ENCODE measurements around the gene CDH12. TPM values are rescaled to one million over a fixed set of nuclear protein-coding genes. Genes with fewer than 3 reads are reported as not detected.

CDH12 gene
- total and polyA plus RNA-seq, 10 of the 15 experiments (the other 5 are each of a cell fraction or from before 2014, with no cell fraction given) = 0.03 to 0.16 TPM; not detected in 8

DNA sequence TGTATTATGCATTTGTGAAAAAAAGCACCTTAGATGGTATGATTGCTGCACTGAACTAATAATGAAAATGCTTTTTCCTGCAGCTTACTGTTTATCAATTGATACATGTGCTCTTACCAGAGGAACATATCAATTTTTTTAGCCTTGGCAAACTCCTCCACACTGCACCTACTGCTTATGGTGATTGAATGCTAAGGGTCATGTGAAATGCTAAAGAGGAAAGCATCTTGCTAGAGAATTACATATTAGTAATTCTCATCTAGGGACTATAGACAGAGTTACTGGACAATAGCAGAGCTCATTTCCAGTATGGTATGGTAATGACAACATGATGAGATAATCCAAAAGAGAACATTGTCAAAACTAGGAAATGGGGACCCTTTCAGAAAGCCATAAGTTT lies 817.1 kb downstream of the CDH12 start:
- no peaks in the 10 kb centered on the region for H3K36me3 ChIP-seq (ENCODE audit: control insufficient read depth in 2 of 2, insufficient read depth in 2 of 2, low read length in 1 of 2)
- SMC1A ChIA-PET (ENCODE audit: uncharacterized antibody, unreplicated experiment) = no interaction called here
- POLR2A ChIA-PET = no interaction called here
- H3K4me2 ChIP-seq (ENCODE audit: control insufficient read depth, insufficient read depth) = no peak overlapping the region
- no peak overlapping the region for H3K27ac ChIP-seq (ENCODE audit: control insufficient read depth, insufficient read depth)
- intact Hi-C loops (cut with micrococcal nuclease; ENCODE audit: unreplicated experiment) (no loop called here), in situ Hi-C loops (cut with MboI) (no loop called here)
- H3K79me2 ChIP-seq (ENCODE audit: control insufficient read depth, insufficient read depth, low read length) = no peaks in the 10 kb centered on the region
- no peak overlapping the region for H3K4me3 ChIP-seq
- no peaks in the 10 kb centered on the region for H3K4me1 ChIP-seq (ENCODE audit: control insufficient read depth, insufficient read depth, low read length)
- no peak for ATAC-seq
- no peaks in the 10 kb centered on the region for H3K27me3 ChIP-seq (replicated peaks in 1 of 2; ENCODE audit: control insufficient read depth in 2 of 2, insufficient read depth in 2 of 2, low read length in 1 of 2)
- no peaks in the 10 kb centered on the region for H3K9me3 ChIP-seq (replicated peaks; ENCODE audit: control insufficient read depth, insufficient read depth, low read length)
- BruUV-seq (replicated peaks) = no TSS peak
- H4K20me1 ChIP-seq (ENCODE audit: control insufficient read depth, insufficient read depth) = no peaks in the 10 kb centered on the region
- RAD21 ChIA-PET (ENCODE audit: unreplicated experiment) = no interaction called here
- no peak for FAIRE-seq
- DNase-seq (ENCODE audit: low read depth, low spot score) = no peak
- no peak overlapping the region for H2AFZ ChIP-seq (ENCODE audit: control insufficient read depth, low read depth, low read length)
- CTCF ChIA-PET = no interaction called here
- no peak overlapping the region for H3K9ac ChIP-seq (ENCODE audit: control insufficient read depth, insufficient read depth, low read length)
- TF ChIP-seq USF2 (IDR thresholded peaks at IDR 0.05; ENCODE audit: borderline replicate concordance, low read depth, low read length) = no peak
- no peak for TF ChIP-seq SMAD5 (IDR thresholded peaks at IDR 0.05; ENCODE audit: low read depth)
- no peak for TF ChIP-seq POLR2AphosphoS5 (IDR thresholded peaks at IDR 0.05; ENCODE audit: low read length)
- TF ChIP-seq SPI1 (IDR thresholded peaks at IDR 0.05; ENCODE audit: borderline replicate concordance, insufficient read depth, low read depth, low read length) = no peak
- TF ChIP-seq ZBTB40 (IDR thresholded peaks at IDR 0.05; ENCODE audit: borderline replicate concordance) = no peak
- TF ChIP-seq, protein P1, sequence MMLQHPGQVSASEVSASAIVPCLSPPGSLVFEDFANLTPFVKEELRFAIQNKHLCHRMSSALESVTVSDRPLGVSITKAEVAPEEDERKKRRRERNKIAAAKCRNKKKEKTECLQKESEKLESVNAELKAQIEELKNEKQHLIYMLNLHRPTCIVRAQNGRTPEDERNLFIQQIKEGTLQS (IDR thresholded peaks at IDR 0.05; ENCODE audit: borderline replicate concordance, extremely low read depth, low read depth, low read length) = no peak
- no peak for TF ChIP-seq ZNF622 (IDR thresholded peaks at IDR 0.05)
- no peak for TF ChIP-seq E2F4 (IDR thresholded peaks at IDR 0.05; ENCODE audit: low read depth, low read length)
- no peak for TF ChIP-seq EED (IDR thresholded peaks at IDR 0.05; ENCODE audit: low read depth)
- TF ChIP-seq SUZ12 (IDR thresholded peaks at IDR 0.05; ENCODE audit: unreplicated experiment) = no peak
- no peak for TF ChIP-seq FOS (IDR thresholded peaks at IDR 0.05; ENCODE audit: borderline replicate concordance, extremely low read depth, insufficient read length)
- no peak for TF ChIP-seq WRNIP1 (IDR thresholded peaks at IDR 0.05; ENCODE audit: borderline replicate concordance, low read depth, low read length)
- TF ChIP-seq, protein P2, sequence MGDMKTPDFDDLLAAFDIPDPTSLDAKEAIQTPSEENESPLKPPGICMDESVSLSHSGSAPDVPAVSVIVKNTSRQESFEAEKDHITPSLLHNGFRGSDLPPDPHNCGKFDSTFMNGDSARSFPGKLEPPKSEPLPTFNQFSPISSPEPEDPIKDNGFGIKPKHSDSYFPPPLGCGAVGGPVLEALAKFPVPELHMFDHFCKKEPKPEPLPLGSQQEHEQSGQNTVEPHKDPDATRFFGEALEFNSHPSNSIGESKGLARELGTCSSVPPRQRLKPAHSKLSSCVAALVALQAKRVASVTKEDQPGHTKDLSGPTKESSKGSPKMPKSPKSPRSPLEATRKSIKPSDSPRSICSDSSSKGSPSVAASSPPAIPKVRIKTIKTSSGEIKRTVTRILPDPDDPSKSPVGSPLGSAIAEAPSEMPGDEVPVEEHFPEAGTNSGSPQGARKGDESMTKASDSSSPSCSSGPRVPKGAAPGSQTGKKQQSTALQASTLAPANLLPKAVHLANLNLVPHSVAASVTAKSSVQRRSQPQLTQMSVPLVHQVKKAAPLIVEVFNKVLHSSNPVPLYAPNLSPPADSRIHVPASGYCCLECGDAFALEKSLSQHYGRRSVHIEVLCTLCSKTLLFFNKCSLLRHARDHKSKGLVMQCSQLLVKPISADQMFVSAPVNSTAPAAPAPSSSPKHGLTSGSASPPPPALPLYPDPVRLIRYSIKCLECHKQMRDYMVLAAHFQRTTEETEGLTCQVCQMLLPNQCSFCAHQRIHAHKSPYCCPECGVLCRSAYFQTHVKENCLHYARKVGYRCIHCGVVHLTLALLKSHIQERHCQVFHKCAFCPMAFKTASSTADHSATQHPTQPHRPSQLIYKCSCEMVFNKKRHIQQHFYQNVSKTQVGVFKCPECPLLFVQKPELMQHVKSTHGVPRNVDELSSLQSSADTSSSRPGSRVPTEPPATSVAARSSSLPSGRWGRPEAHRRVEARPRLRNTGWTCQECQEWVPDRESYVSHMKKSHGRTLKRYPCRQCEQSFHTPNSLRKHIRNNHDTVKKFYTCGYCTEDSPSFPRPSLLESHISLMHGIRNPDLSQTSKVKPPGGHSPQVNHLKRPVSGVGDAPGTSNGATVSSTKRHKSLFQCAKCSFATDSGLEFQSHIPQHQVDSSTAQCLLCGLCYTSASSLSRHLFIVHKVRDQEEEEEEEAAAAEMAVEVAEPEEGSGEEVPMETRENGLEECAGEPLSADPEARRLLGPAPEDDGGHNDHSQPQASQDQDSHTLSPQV (IDR thresholded peaks at IDR 0.05) = no peak
- TF ChIP-seq CBFB (IDR thresholded peaks at IDR 0.05; ENCODE audit: low read depth) = no peak
- TF ChIP-seq RAD51 (IDR thresholded peaks at IDR 0.05) = no peak
- TF ChIP-seq PAX5 (IDR thresholded peaks at IDR 0.05; ENCODE audit: borderline replicate concordance, low read depth, low read length) = no peak

Data from GM12878 (cell line).